ENCODE results near the gene HOXB5.

GRCh38 chr17:48541577-48542113, 51.9 kb downstream of the HOXB5 start:
- TF ChIP-seq ZNF24 (IDR thresholded peaks at IDR 0.05) (no peak), TAF1 (IDR thresholded peaks at IDR 0.05; ENCODE audit: borderline replicate concordance, low read depth, low read length) (no peak), POLR2A (IDR thresholded peaks at IDR 0.05; ENCODE audit: low read depth, low read length) (0 out of 2 replicates have a peak, but pooled peaks have one; percentile 34), POLR2AphosphoS5 (IDR thresholded peaks at IDR 0.05; ENCODE audit: low read length) (no peak; the same call in 1 of the 2 replicates), CTCF (IDR thresholded peaks at IDR 0.05 in 2 of 3, conservative IDR thresholded peaks at IDR 0.05 in 1 of 3; ENCODE audit: control insufficient read depth in 2 of 3, extremely low read depth in 1 of 3, insufficient read depth in 1 of 3, low read depth in 3 of 3, low read length in 3 of 3) (no peak), YY1 (IDR thresholded peaks at IDR 0.05; ENCODE audit: low read depth, low read length) (peak; percentile 93), PBX3 (IDR thresholded peaks at IDR 0.05; ENCODE audit: insufficient replicate concordance, low read depth, low read length) (no peak), BHLHE40 (IDR thresholded peaks at IDR 0.05; ENCODE audit: borderline replicate concordance in 1 of 2, low read depth in 2 of 2, low read length in 1 of 2) (no peak), EZH2 (IDR thresholded peaks at IDR 0.05; ENCODE audit: borderline replicate concordance, control insufficient read depth, low read depth, low read length) (no peak), RCOR1 (conservative IDR thresholded peaks at IDR 0.05; ENCODE audit: low read depth, low read length) (no peak)

Data from GM12878 (cell line).